Osteocyte (in vitro differentiated cells): ENCODE results near the gene PPP1R13B. TPM values are rescaled to one million over a fixed set of nuclear protein-coding genes. Genes with fewer than 3 reads are reported as not detected.
"Not testable (repeated sequence)": the region's sequence is repeated elsewhere in the genome, so short reads cannot be mapped to it uniquely, and the experiment has no call there.

Source experiments
- DNase-seq: peaks from one replicate; pipeline ENCODE4 v3.0.0; 2021; ENCODE audit warnings: mixed read lengths; ENCODE audit not compliant: unreplicated experiment; ENCODE audit errors: extremely low spot score
- H3K27ac Mint-ChIP-seq: one replicate; pipeline ENCODE4 v1.8.0; 2021; ENCODE audit warnings: mild to moderate bottlenecking, mixed read lengths; ENCODE audit not compliant: unreplicated experiment
- H3K27me3 Mint-ChIP-seq: one replicate; pipeline ENCODE4 v1.8.0; 2021; ENCODE audit warnings: mixed read lengths; ENCODE audit not compliant: unreplicated experiment
- H3K36me3 Mint-ChIP-seq: one replicate; pipeline ENCODE4 v1.8.0; 2021; ENCODE audit warnings: mixed read lengths; ENCODE audit not compliant: unreplicated experiment
- H3K4me1 Mint-ChIP-seq: one replicate; pipeline ENCODE4 v1.8.0; 2021; ENCODE audit warnings: mixed read lengths; ENCODE audit not compliant: unreplicated experiment
- H3K4me3 Mint-ChIP-seq: one replicate; pipeline ENCODE4 v1.8.0; 2021; ENCODE audit warnings: mild to moderate bottlenecking, moderate library complexity, mixed read lengths; ENCODE audit not compliant: unreplicated experiment
- H3K9me3 Mint-ChIP-seq: one replicate; pipeline ENCODE4 v1.8.0; 2021; ENCODE audit warnings: mixed read lengths; ENCODE audit not compliant: unreplicated experiment
- CTCF ChIP-seq: fragments of 200-600 bp; sonication (generic); IDR thresholded peaks from 2 replicates; pipeline ENCODE4 v1.5.0; 2021; ENCODE audit warnings: antibody characterized with exemption, mild to moderate bottlenecking, moderate library complexity
- total RNA-seq: library from RNA; stranded (reverse); gene quantifications from 2 replicates; pipeline ENCODE4 v1.2.1, GENCODE V29; 2021

PPP1R13B gene
- total RNA-seq, 1 donor from 2014 or later = 7.9 TPM

GRCh38 chr14:103845327-103845726 is 2.0 kb downstream of the PPP1R13B start:
- TF ChIP-seq CTCF = no peak
- H3K36me3 Mint-ChIP-seq = peaks cover 2% of the 10 kb centered on the region
- no peaks in the 10 kb centered on the region for H3K9me3 Mint-ChIP-seq
- peaks cover 18% of the 10 kb centered on the region for H3K27me3 Mint-ChIP-seq
- no peak for DNase-seq
- no peak overlapping the region for H3K4me3 Mint-ChIP-seq
- peaks cover 10% of the 10 kb centered on the region for H3K4me1 Mint-ChIP-seq
- H3K27ac Mint-ChIP-seq = no peak overlapping the region

GRCh38 chr14:103841265-103841664 is 6.1 kb downstream of the PPP1R13B start:
- DNase-seq = not testable (repeated sequence)

GRCh38 chr14:103840014-103840413 is 7.4 kb downstream of the PPP1R13B start:
- Mint-ChIP-seq H3K27ac (no peak overlapping the region), H3K36me3 (peaks cover 2% of the 10 kb centered on the region), H3K4me1 (no peaks in the 10 kb centered on the region), H3K27me3 (peaks cover 4% of the 10 kb centered on the region), H3K9me3 (no peaks in the 10 kb centered on the region), H3K4me3 (no peak overlapping the region)
- no peak for DNase-seq
- TF ChIP-seq CTCF = no peak

More at GRCh38 chr14:103841265-103841664, 6.1 kb downstream of the PPP1R13B start:
- not testable (repeated sequence) for H3K4me3 Mint-ChIP-seq, H3K27ac Mint-ChIP-seq, H3K9me3 Mint-ChIP-seq, H3K36me3 Mint-ChIP-seq, H3K4me1 Mint-ChIP-seq
- H3K27me3 Mint-ChIP-seq = peaks cover 16% of the 10 kb centered on the region

- peaks cover 2% of the 10 kb centered on the region for H3K36me3 Mint-ChIP-seq
- no peak overlapping the region for H3K4me3 Mint-ChIP-seq
- no peaks in the 10 kb centered on the region for H3K4me1 Mint-ChIP-seq
- no peak for TF ChIP-seq CTCF
- DNase-seq = no peak
- no peak overlapping the region for H3K27ac Mint-ChIP-seq
- no peaks in the 10 kb centered on the region for H3K9me3 Mint-ChIP-seq
- peaks cover 2% of the 10 kb centered on the region for H3K27me3 Mint-ChIP-seq
Observed at GRCh38 chr14:103839579-103839978, 7.8 kb downstream of the PPP1R13B start.

GRCh38 chr14:103838117-103838516 is 9.3 kb downstream of the PPP1R13B start:
- no peaks in the 10 kb centered on the region for H3K36me3 Mint-ChIP-seq
- H3K9me3 Mint-ChIP-seq = no peaks in the 10 kb centered on the region
- H3K27me3 Mint-ChIP-seq = peaks cover 2% of the 10 kb centered on the region
- TF ChIP-seq CTCF = no peak
- H3K4me1 Mint-ChIP-seq = no peaks in the 10 kb centered on the region
- no peak overlapping the region for H3K4me3 Mint-ChIP-seq
- no peak overlapping the region for H3K27ac Mint-ChIP-seq
- DNase-seq = no peak
